ENCODE data around the gene MTHFD2. TPM values are rescaled to one million over a fixed set of nuclear protein-coding genes. Genes with fewer than 3 reads are reported as not detected.

Gene MTHFD2
- total RNA-seq, result 100 to 1,000 TPM; 129 to 130 TPM

GRCh38 chr2:74198461-74199274 lies at the start of gene MTHFD2:
Gene MTHFD2, plus strand, starts transcription at chr2:74198615. Its CDS starts 27 bp downstream, at chr2:74198642.
- ChIA-PET POLR2A (interaction anchor here (4.2 kb wide), 1 partner anchor 20 kb away, joined by 28 read pairs; the partner anchor contains the start of gene MOB1A), CTCF (interaction anchor here (0.6 to 6.1 kb wide), 11 partner anchors 9 to 294 kb away, joined by 3 to 83 read pairs (median 4); partner anchors contain the start of genes BOLA3 and MOB1A)
- Mint-ChIP-seq H3K9me3 (no peaks in the 10 kb centered on the region), H3K27ac (peak within 1 kb of the TSS; percentile 98), H3K36me3 (ENCODE audit: low read depth) (peaks cover 28% of the 10 kb centered on the region), H3K27me3 (no peaks in the 10 kb centered on the region), H3K4me1 (peaks cover 55% of the 10 kb centered on the region), H3K4me3 (peak within 1 kb of the TSS; percentile 92)
- peak; percentile 92 for DNase-seq

- no peak for DNase-seq
- peaks cover 20% of the 10 kb centered on the region for H3K36me3 Mint-ChIP-seq (ENCODE audit: low read depth)
- peak overlapping the region; percentile 1 for H3K27ac Mint-ChIP-seq
- no peaks in the 10 kb centered on the region for H3K9me3 Mint-ChIP-seq
- POLR2A ChIA-PET, result no interaction called here
- peaks cover 6% of the 10 kb centered on the region for H3K4me1 Mint-ChIP-seq
- H3K27me3 Mint-ChIP-seq, result no peaks in the 10 kb centered on the region
- CTCF ChIA-PET, result interaction anchor here (1.2 to 3.1 kb wide), 3 partner anchors 29 to 290 kb away, joined by 3 to 12 read pairs (median 4); no protein-coding TSS in a partner anchor
- H3K4me3 Mint-ChIP-seq, result no peak overlapping the region
These were observed 49.2 kb upstream of the MTHFD2 start for GRCh38 chr2:74149247-74149525.

GRCh38 chr2:74149570-74150319 lies 48.7 kb upstream of the MTHFD2 start:
- CTCF ChIA-PET, result interaction anchor here (1.6 to 2.3 kb wide), 2 partner anchors 12 to 22 kb away, joined by 5 to 6 read pairs; no protein-coding TSS in a partner anchor
- DNase-seq, result no peak
- Mint-ChIP-seq H3K9me3 (no peaks in the 10 kb centered on the region), H3K4me1 (peaks cover 6% of the 10 kb centered on the region), H3K27ac (no peak overlapping the region), H3K27me3 (no peaks in the 10 kb centered on the region), H3K4me3 (no peak overlapping the region), H3K36me3 (ENCODE audit: low read depth) (peaks cover 20% of the 10 kb centered on the region)
- POLR2A ChIA-PET, result no interaction called here

- H3K36me3 Mint-ChIP-seq (ENCODE audit: low read depth), result peaks cover 38% of the 10 kb centered on the region
- no peaks in the 10 kb centered on the region for H3K9me3 Mint-ChIP-seq
- ChIA-PET POLR2A (no interaction called here), CTCF (no interaction called here)
- H3K4me1 Mint-ChIP-seq, result peaks cover 6% of the 10 kb centered on the region
- H3K4me3 Mint-ChIP-seq, result no peak overlapping the region
- no peak for DNase-seq
- no peaks in the 10 kb centered on the region for H3K27me3 Mint-ChIP-seq
- peak overlapping the region; percentile 58 for H3K27ac Mint-ChIP-seq
These were observed 45.5 kb upstream of the MTHFD2 start for GRCh38 chr2:74152954-74153353.

GRCh38 chr2:74155830-74156229 lies 42.6 kb upstream of the MTHFD2 start:
- Mint-ChIP-seq H3K27ac (no peak overlapping the region), H3K27me3 (no peaks in the 10 kb centered on the region), H3K4me3 (no peak overlapping the region), H3K4me1 (peaks cover 6% of the 10 kb centered on the region), H3K36me3 (ENCODE audit: low read depth) (peaks cover 48% of the 10 kb centered on the region), H3K9me3 (no peaks in the 10 kb centered on the region)
- CTCF ChIA-PET, result interaction anchor here (1.2 to 2.5 kb wide), 2 partner anchors 16 to 26 kb away, joined by 3 to 7 read pairs; no protein-coding TSS in a partner anchor
- POLR2A ChIA-PET, result no interaction called here
- no peak for DNase-seq

GRCh38 chr2:74162951-74163350 lies 35.5 kb upstream of the MTHFD2 start:
- Mint-ChIP-seq H3K36me3 (ENCODE audit: low read depth) (peaks cover 55% of the 10 kb centered on the region), H3K4me3 (no peak overlapping the region), H3K9me3 (no peaks in the 10 kb centered on the region), H3K4me1 (no peaks in the 10 kb centered on the region), H3K27me3 (no peaks in the 10 kb centered on the region), H3K27ac (no peak overlapping the region)
- ChIA-PET CTCF (interaction anchor here (0.6 to 1.2 kb wide), 3 partner anchors 11 to 424 kb away, joined by 3 to 4 read pairs (median 3); no protein-coding TSS in a partner anchor), POLR2A (no interaction called here)
- no peak for DNase-seq

- Mint-ChIP-seq H3K27me3 (no peaks in the 10 kb centered on the region), H3K4me1 (no peaks in the 10 kb centered on the region), H3K9me3 (no peaks in the 10 kb centered on the region), H3K36me3 (ENCODE audit: low read depth) (peaks cover 54% of the 10 kb centered on the region), H3K4me3 (no peak overlapping the region), H3K27ac (no peak overlapping the region)
- ChIA-PET POLR2A (no interaction called here), CTCF (no interaction called here)
- DNase-seq, result no peak
These were observed 33.7 kb upstream of the MTHFD2 start for GRCh38 chr2:74164761-74165160.

- Mint-ChIP-seq H3K4me3 (no peak overlapping the region), H3K36me3 (ENCODE audit: low read depth) (peaks cover 57% of the 10 kb centered on the region), H3K27me3 (no peaks in the 10 kb centered on the region), H3K4me1 (peaks cover 8% of the 10 kb centered on the region), H3K27ac (no peak overlapping the region), H3K9me3 (no peaks in the 10 kb centered on the region)
- POLR2A ChIA-PET, result no interaction called here
- CTCF ChIA-PET, result interaction anchor here (0.7 to 2.8 kb wide), 5 partner anchors 11 to 340 kb away, joined by 3 to 19 read pairs (median 3); partner anchors contain the start of genes MOB1A, MTHFD2 and STAMBP
- no peak for DNase-seq
These were observed 29.7 kb upstream of the MTHFD2 start for GRCh38 chr2:74168739-74169138.

- H3K27ac Mint-ChIP-seq, result no peak overlapping the region
- H3K36me3 Mint-ChIP-seq (ENCODE audit: low read depth), result peaks cover 37% of the 10 kb centered on the region
- H3K4me1 Mint-ChIP-seq, result peaks cover 43% of the 10 kb centered on the region
- no peaks in the 10 kb centered on the region for H3K9me3 Mint-ChIP-seq
- no peaks in the 10 kb centered on the region for H3K27me3 Mint-ChIP-seq
- H3K4me3 Mint-ChIP-seq, result no peak overlapping the region
- ChIA-PET POLR2A (no interaction called here), CTCF (interaction anchor here (1.2 to 1.4 kb wide), 2 partner anchors 11 to 21 kb away, joined by 3 read pairs; no protein-coding TSS in a partner anchor)
- DNase-seq, result no peak
These were observed 23.5 kb upstream of the MTHFD2 start for GRCh38 chr2:74174909-74175308.

- POLR2A ChIA-PET, result interaction anchor here (1.1 to 1.8 kb wide), 2 partner anchors 21 to 28 kb away, joined by 3 to 28 read pairs; partner anchors contain the start of gene MTHFD2
- no peaks in the 10 kb centered on the region for H3K27me3 Mint-ChIP-seq
- H3K9me3 Mint-ChIP-seq, result no peaks in the 10 kb centered on the region
- DNase-seq, result no peak
- H3K4me1 Mint-ChIP-seq, result peaks cover 46% of the 10 kb centered on the region
- H3K36me3 Mint-ChIP-seq (ENCODE audit: low read depth), result peaks cover 22% of the 10 kb centered on the region
- H3K27ac Mint-ChIP-seq, result peak overlapping the region; percentile 94
- CTCF ChIA-PET, result interaction anchor here (1.1 to 11.1 kb wide), 6 partner anchors 9 to 270 kb away, joined by 3 to 83 read pairs (median 14); partner anchors contain the start of gene MTHFD2
- peak overlapping the region; percentile 92 for H3K4me3 Mint-ChIP-seq
These were observed 20.7 kb upstream of the MTHFD2 start for GRCh38 chr2:74177696-74178095.

GRCh38 chr2:74178211-74179062 lies 20.0 kb upstream of the MTHFD2 start, which contains the start of gene MOB1A:
Gene MOB1A, minus strand, starts transcription at chr2:74178879. Its CDS starts 205 bp downstream, at chr2:74178674.
- POLR2A ChIA-PET, result interaction anchor here (0.6 to 1.8 kb wide), 4 partner anchors 20 to 316 kb away, joined by 3 to 28 read pairs (median 4); partner anchors contain the start of gene MTHFD2
- H3K4me1 Mint-ChIP-seq, result peaks cover 42% of the 10 kb centered on the region
- DNase-seq, result peak; percentile 99

More at GRCh38 chr2:74178211-74179062, 20.0 kb upstream of the MTHFD2 start, which contains the start of gene MOB1A:
- Mint-ChIP-seq H3K36me3 (ENCODE audit: low read depth) (peaks cover 19% of the 10 kb centered on the region), H3K27ac (peak within 1 kb of the TSS; percentile 94), H3K9me3 (no peaks in the 10 kb centered on the region), H3K27me3 (no peaks in the 10 kb centered on the region), H3K4me3 (peak within 1 kb of the TSS; percentile 92)
- CTCF ChIA-PET, result interaction anchor here (0.6 to 11.1 kb wide), 15 partner anchors 10 to 1476 kb away, joined by 3 to 83 read pairs (median 4); partner anchors contain the start of gene MTHFD2

All from activated CD4-positive, alpha-beta T cell treated with anti-CD3 and anti-CD28 coated beads, Interleukin-2, amount 10 ng/mL, durations not matched to agents 7 days and 5 days (primary cell).